ENCODE data around the gene UEVLD.

The UEVLD gene

DNA sequence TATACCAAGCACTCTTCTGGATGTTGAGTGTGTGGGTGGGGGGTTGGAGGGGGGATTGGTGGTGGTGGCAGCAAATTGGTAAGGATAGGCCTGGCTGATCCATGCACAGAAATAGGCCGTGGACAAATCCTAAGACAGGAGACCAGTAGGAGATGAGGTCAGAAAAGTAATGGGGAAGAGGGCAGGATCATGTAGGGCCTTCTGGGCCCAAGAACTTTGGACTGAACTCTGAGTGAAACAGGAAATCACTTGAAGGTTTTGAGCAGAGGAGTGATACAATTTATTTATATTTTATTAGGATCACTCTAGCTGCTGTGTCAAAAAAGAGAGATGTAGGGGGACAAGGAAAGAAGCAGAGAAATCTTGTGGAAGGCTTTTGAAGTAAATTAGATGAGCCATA is 90.5 kb downstream of the UEVLD start:
- FAIRE-seq (no peak), DNase-seq (ENCODE audit: insufficient read length, low spot score) (no peak)
- TF ChIP-seq, protein P1, sequence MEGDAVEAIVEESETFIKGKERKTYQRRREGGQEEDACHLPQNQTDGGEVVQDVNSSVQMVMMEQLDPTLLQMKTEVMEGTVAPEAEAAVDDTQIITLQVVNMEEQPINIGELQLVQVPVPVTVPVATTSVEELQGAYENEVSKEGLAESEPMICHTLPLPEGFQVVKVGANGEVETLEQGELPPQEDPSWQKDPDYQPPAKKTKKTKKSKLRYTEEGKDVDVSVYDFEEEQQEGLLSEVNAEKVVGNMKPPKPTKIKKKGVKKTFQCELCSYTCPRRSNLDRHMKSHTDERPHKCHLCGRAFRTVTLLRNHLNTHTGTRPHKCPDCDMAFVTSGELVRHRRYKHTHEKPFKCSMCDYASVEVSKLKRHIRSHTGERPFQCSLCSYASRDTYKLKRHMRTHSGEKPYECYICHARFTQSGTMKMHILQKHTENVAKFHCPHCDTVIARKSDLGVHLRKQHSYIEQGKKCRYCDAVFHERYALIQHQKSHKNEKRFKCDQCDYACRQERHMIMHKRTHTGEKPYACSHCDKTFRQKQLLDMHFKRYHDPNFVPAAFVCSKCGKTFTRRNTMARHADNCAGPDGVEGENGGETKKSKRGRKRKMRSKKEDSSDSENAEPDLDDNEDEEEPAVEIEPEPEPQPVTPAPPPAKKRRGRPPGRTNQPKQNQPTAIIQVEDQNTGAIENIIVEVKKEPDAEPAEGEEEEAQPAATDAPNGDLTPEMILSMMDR (IDR thresholded peaks at IDR 0.05; ENCODE audit: insufficient read depth, missing control alignments): no peak

DNA sequence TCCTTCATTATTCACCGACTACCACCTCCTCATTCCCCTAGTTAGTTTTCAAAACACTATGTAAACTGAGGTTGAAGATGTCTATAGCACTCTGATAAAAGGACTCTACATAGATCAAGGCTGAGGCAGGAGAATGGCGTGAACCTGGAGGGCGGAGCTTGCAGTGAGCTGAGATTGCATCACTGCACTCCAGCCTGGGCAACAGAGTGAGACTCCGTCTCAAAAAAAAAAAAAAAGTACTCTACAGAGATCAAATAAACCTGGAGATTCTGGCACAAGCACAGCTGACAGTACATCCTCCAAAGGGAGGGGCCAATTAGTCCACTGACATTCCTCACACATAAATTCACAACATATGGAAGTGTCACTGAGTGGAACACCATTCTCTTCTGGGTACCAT is 92.8 kb downstream of the UEVLD start:
- FAIRE-seq (no peak), DNase-seq (ENCODE audit: insufficient read length, low spot score) (no peak)
- TF ChIP-seq, protein P1 (IDR thresholded peaks at IDR 0.05; ENCODE audit: insufficient read depth, missing control alignments): no peak

DNA sequence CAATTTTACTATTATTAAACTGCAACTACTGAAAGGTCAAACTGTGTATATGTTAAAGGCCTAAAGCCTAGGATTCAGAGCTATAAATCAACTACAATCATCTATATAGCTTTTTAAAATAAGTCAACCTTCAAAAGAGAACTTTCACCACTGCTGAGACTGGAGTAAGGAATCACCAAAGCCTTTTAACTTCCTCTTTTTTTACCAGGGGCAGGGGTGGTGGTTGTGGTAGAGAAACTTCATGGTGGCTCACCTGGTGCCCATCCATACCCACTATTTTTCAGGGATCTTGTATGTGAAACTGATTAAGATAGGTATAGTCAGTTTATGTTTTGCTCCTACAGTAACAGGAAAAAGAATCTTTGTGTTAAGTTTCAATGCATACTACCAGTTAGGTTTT is 93.3 kb downstream of the UEVLD start:
- FAIRE-seq: no peak
- no peak for DNase-seq (ENCODE audit: insufficient read length, low spot score)
- TF ChIP-seq, protein P1 (IDR thresholded peaks at IDR 0.05; ENCODE audit: insufficient read depth, missing control alignments): no peak

DNA sequence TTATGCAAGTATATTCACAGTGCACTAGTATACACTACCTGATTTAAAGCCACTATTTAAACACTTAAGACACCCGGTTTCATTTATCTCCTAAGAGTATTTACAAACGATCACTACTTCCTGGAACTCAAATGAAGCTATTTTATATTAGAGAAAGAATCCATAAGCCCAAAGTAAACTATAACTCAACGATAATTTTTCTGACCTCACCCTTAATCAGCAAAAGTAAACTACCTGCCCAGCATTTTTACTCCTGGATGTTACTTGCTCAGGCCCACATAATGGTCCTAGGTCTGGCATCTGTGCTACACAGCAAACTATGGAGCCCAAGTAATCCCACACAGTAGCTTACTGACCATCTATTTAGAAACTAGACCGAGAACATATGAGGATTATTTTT is 95.2 kb downstream of the UEVLD start:
- FAIRE-seq: no peak
- DNase-seq (ENCODE audit: insufficient read length, low spot score): no peak
- TF ChIP-seq, protein P1 (IDR thresholded peaks at IDR 0.05; ENCODE audit: insufficient read depth, missing control alignments): no peak

DNA sequence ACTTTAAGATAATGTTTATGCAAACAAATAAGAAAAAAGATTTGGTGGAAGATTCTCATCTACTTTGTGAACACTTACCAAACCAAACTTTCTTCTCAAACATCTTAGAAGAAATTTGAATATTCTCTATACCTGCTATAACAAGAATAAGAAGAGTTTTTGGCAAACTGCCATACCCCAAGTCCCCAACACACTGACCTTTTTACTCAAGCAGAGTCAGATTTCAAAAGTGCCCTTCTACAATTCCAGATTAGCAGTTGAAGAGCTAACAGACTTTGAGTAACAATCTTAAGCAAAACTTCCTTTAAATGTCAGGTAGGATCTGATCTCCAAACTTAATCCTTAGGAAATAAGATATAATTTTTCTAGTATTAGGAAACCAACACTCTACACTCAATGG is 95.6 kb downstream of the UEVLD start:
- DNase-seq (ENCODE audit: insufficient read length, low spot score) (no peak), FAIRE-seq (no peak)
- TF ChIP-seq, protein P1 (IDR thresholded peaks at IDR 0.05; ENCODE audit: insufficient read depth, missing control alignments): no peak

DNA sequence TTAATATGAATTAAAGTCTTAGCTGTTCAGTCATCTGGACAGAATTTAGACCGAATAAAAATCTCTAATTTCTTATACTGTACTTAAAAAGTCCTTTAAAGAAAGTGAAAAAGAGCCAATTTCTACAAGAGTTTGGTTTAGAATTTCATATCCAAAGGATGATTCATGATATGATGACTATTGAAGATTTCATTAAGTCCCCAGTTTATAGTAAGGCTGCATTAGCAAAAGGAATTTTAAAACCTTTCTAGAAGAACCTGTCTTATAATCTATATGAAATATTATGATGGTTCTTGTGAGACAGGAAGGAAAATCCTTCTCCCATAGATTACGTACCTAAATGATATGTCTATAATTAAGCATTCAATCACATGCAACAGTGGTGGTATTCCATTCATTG is 96.6 kb downstream of the UEVLD start:
- DNase-seq (ENCODE audit: insufficient read length, low spot score) (no peak), FAIRE-seq (no peak)
- TF ChIP-seq, protein P1 (IDR thresholded peaks at IDR 0.05; ENCODE audit: insufficient read depth, missing control alignments): no peak

DNA sequence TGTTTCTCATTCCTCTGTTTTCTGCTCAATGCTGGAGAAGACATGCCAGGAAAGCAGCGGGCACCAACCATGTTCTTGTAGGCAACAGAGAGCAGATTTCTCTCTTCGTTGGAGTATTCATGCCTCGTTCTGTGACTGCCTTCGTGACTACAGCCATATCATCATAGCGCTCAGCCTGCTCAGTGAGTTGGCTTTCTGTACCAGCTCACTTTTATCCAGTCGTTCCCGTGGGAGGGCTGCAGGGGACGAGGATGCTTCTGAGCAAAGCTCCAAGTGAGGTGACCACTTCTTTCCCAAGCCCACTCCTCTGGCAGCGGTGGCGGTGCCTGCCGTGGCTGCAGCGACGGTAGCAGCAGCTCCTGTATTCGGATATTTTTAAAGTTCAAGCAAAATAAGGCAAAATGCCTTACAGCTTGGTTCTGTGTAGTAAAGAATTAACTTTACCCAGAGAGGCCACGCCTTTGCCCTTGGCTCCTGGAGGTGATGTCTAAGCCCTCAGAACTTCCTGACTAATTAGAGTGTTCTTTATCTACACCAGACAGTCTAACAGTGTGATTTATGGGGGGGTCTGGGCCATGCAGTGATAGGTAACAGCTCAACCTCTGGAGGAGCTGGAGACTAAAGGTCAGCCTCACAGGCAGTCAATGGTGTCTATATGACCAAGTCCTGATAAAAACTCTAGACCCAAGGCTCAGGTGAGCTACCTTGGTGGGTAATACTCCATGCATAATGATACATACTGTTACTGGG is 97.6 kb downstream of the UEVLD start:
- DNase-seq (ENCODE audit: insufficient read length, low spot score) (no peak), FAIRE-seq (no peak)
- TF ChIP-seq, protein P1 (IDR thresholded peaks at IDR 0.05; ENCODE audit: insufficient read depth, missing control alignments): no peak
